ENCODE measurements around the gene FAHD1.
"Not testable (repeated sequence)": the region's sequence is repeated elsewhere in the genome, so short reads cannot be mapped to it uniquely, and the experiment has no call there.

Gene FAHD1

DNA sequence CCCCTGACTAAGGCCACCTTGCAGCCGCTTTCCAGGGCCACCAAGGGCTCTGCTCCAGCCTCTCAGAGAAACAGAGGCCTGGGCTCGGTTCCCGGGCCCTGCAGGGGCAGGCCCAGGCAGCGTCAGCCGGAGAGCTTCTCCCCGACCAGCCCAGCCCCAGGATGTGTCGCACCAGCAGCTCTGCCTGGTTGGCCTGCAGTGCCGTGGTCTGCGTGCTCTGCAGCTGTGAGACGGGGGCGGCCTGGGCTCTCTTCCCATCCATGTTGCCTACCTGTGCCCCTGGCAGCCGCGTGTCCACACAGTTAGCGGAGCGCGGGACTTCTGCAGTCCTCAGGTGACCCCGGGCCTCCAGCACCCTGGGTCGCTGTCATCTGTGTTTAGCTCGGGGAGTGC, 38.3 kb upstream of the FAHD1 start:
- in situ Hi-C loops (cut with MboI; ENCODE audit: low sequenced_read_pairs): no loop called here

DNA sequence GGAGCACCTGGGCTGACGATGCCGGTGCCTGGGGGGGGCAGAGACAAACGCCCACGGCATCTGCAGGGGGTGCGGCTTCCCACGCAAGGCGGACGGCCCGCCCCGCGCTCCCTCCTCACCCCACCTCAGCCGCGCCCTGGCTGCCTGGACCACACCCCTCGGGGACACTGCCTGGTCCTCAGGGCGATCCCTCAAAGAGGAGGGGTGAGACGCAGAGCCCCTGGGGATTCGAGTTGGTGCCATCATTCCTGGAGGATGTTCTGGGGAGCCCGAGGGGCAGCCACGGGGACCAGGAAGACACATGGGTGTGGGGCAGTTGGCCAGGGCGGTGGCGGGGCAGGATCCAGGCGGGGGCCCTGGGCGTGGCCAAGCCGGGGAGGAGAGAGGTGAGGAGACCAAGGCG, 37.4 kb upstream of the FAHD1 start:
- in situ Hi-C loops (cut with MboI; ENCODE audit: low sequenced_read_pairs): no loop called here

GRCh38 chr16:1790261-1790610, 36.8 kb upstream of the FAHD1 start:
- in situ Hi-C loops (cut with MboI; ENCODE audit: low sequenced_read_pairs): no loop called here

DNA sequence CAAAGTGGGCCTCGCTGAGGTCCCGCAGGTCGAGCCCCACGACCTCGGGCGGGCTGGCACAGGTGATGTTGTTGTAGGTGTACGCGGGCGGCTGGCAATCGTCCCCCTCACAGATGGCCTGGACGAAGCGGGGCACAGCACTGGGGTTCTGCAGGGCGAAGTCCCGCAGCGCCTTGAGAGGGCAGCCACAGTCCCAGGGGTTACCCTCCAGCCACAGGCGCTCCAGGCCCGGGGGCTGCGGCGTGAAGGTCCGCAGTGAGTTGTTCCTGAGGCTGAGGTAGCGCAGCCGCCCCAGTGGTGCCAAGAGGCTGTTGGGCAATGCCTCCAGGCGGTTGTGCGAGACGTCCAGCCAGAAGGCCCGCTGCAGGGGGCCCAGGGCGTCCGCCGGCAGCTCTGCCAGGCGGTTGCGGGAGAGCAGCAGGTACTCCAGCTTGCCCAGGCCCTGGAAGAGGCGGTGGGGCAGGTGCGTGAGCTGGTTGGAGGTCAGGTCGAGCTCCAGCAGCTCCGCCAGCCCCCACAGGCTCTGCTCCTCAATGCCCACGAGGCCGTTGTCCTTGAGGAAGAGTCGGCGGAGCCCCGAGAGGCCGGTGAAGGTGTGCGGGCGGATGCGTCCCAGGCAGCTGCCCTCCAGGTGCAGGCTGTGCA, 36.3 kb upstream of the FAHD1 start:
- in situ Hi-C loops (cut with MboI; ENCODE audit: low sequenced_read_pairs): no loop called here

DNA sequence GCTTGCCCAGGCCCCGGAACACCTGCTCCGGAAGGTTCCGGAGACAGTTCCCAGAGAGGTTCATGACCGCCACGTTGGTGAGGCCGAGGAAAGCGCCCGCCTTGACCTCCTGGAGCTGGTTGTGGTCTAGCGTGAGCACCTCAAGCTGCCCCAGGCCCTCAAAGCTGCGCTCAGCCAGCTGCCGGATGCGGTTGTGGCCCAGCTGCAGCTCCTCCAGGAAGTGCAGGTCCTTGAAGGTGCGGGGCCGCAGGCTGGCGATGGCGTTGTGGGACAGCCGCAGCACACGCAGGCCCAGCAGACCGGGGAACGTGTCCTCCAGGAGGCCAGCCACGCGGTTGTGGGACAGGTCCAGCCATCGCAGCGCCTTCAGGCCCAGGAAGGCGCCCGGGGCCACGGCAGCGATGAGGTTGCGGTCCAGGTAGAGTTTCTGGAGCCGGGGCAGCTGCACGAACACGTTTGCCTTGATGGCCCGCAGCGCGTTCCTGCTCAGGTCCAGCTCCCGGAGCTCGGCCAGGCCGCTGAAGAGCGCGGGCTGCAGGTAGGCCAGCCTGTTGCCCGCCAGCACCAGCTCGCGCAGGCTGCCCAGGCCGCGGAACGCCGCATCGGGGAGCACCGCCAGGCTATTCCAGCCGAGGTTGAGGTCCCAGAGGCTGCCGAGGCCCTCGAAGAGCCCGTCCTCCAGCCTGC, 35.6 kb upstream of the FAHD1 start:
- in situ Hi-C loops (cut with MboI; ENCODE audit: low sequenced_read_pairs): no loop called here

GRCh38 chr16:1791943-1792812, 34.8 kb upstream of the FAHD1 start:
- in situ Hi-C loops (cut with MboI; ENCODE audit: low sequenced_read_pairs): no loop called here

DNA sequence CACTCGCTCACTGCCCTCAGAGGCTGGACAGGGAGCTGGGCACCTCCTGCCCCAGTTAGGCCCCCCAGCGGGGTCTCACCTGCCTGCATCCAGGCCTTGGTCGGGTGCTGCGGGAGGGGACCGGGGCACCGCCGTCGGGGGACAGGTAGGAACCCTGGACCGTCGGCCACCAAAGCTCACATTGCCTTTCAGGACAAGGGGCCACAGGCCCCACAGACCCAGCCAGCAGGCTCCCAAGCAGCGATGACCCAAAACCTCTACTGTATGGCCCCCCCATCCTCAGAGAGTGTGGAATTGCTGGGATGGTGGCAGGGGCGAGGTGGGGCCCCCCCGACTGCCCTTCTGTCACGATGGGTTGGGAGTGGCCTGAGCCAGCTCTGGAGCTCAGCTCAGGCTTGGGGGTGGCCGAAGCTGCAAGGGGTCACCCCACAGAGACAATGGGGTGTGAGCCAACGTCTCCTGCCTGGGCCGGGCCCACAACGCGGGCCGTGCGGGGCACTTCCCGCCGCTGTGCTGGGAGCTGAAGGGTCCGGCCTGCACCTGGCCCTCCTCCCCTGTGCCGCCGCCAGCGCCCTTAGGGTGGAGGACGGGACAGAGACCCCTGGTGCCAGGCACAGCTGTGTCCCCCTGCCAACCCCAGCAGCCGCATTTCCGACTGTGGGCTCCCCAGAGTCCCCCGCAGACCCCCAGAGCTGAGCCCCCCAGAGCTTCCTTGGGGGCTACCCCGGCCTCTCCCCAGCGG, 34.0 kb upstream of the FAHD1 start:
- in situ Hi-C loops (cut with MboI; ENCODE audit: low sequenced_read_pairs): no loop called here

- in situ Hi-C loops (cut with MboI; ENCODE audit: low sequenced_read_pairs): no loop called here
Measured at GRCh38 chr16:1793578-1794220, 33.3 kb upstream of the FAHD1 start, which contains the start of gene IGFALS. Gene IGFALS (minus strand): TSS chr16:1793705. CDS start chr16:1793652, 53 bp downstream.

- in situ Hi-C loops (cut with MboI; ENCODE audit: low sequenced_read_pairs): no loop called here
Measured at GRCh38 chr16:1794221-1794871, 32.7 kb upstream of the FAHD1 start.

GRCh38 chr16:1794908-1795666, 31.9 kb upstream of the FAHD1 start:
- in situ Hi-C loops (cut with MboI; ENCODE audit: low sequenced_read_pairs): no loop called here

- in situ Hi-C loops (cut with MboI; ENCODE audit: low sequenced_read_pairs): not testable (repeated sequence)
Measured at GRCh38 chr16:1799263-1799662, 27.7 kb upstream of the FAHD1 start.

DNA sequence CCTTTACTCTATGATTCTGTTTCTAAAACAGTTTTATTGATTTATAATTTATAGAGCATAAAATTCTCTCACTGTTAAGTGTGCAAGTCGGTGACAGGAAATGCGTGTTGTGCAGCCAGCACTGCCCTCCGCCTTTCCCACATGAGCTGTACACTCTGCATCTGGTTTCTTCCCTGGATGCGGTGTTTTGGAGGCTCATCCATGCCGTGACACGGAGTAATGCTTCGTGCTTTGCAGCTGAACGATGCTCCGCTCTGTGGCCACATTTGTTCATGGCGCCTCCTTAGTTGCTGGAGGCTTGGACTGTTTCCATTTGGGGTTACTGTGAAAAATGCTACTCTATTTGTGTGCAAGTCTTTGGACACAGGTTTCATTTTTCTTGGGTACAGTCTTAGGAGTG, 26.3 kb upstream of the FAHD1 start:
- in situ Hi-C loops (cut with MboI; ENCODE audit: low sequenced_read_pairs): no loop called here

DNA sequence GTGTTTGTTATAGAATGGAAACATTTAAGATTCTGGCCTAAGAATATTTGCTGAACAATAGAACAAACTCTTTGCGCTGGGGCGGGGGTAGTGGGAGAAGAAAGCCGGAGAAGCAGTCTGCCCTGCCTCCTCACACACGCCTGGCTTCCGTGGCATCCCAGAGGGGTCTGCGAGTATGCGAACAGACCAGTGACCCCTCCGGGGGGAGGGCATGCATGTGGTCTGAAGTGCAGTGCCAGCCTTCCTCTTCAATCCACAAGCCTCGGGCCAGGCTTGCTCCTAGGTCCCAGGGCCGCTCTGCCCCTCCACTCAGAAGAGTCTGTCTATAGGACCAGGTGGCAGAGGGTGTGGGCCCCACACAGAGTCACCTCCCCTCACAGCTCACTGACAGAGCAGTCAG, 19.4 kb upstream of the FAHD1 start:
- in situ Hi-C loops (cut with MboI; ENCODE audit: low sequenced_read_pairs): no loop called here

GRCh38 chr16:1808691-1809090, 18.3 kb upstream of the FAHD1 start:
- in situ Hi-C loops (cut with MboI; ENCODE audit: low sequenced_read_pairs): no loop called here

- in situ Hi-C loops (cut with MboI; ENCODE audit: low sequenced_read_pairs): no loop called here
Measured at GRCh38 chr16:1809281-1809801, 17.7 kb upstream of the FAHD1 start.

- in situ Hi-C loops (cut with MboI; ENCODE audit: low sequenced_read_pairs): no loop called here
Measured at GRCh38 chr16:1810106-1810505, 16.9 kb upstream of the FAHD1 start.

GRCh38 chr16:1810536-1810935, 16.5 kb upstream of the FAHD1 start:
- in situ Hi-C loops (cut with MboI; ENCODE audit: low sequenced_read_pairs): no loop called here

DNA sequence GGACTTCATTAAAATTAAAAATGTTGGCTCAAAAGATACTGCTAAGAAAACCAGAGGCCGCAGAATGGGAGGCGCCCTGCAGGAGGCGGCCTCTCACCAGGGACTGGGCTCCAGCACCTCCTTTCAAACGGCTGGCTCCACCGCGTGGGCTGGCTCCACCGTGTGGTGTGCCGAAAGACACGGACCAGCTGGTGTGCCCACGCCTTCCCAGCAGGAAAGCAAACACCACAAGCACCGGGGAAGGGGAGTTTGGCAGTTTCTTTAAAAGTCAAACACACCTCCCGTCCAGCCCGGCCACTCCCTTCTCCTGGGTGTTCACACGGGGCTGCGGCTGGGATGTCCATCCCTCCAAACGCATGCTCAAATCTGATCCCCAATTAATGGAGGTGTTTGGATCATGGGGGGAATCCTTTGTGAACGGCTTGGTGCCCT, 14.3 kb upstream of the FAHD1 start:
- in situ Hi-C loops (cut with MboI; ENCODE audit: low sequenced_read_pairs): no loop called here

DNA sequence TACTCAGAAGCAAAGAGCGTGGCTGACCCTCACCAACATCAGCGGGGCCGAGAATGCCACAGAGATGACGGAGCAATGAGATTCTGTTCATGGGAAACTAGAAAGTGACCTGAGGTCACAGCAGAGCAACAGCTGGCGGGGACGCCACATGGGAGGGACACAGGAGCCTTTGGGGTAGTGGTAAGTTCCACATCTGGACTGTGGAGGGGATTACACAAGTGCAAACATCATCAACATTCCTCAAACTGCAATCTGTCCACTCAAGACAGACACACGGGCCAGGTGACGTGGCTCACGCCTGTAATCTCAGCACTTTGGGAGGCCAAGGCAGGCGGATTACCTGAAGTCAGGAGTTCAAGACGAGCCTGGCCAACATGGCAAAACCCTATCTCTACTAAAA, 11.5 kb upstream of the FAHD1 start:
- in situ Hi-C loops (cut with MboI; ENCODE audit: low sequenced_read_pairs): no loop called here

Data from HL-60/S4 treated with phorbol 12-myristate 13-acetate at 8.2 ng/mL for 4 days and 3 days (cell line).